Kidney epithelial cell (primary cell): ENCODE results near the gene TLCD2. TPM values are rescaled to one million over a fixed set of nuclear protein-coding genes. Genes with fewer than 3 reads are reported as not detected.
A peak's percentile ranks its signal among the peaks of the same experiment; 100 is the strongest.
"Not testable (repeated sequence)": the region's sequence is repeated elsewhere in the genome, so short reads cannot be mapped to it uniquely, and the experiment has no call there.

Source experiments
- DNase-seq: peaks from one replicate; pipeline ENCODE4 v3.0.0-alpha.2; 2010; ENCODE audit warnings: low read depth
- H3K27me3 ChIP-seq: 2 replicates; pipeline ENCODE4 v1.6.0; 2011; ENCODE audit warnings: low read length; ENCODE audit not compliant: control insufficient read depth, insufficient read depth
- H3K36me3 ChIP-seq: 2 replicates; pipeline ENCODE4 v1.5.1; 2011; ENCODE audit warnings: low read length; ENCODE audit not compliant: control insufficient read depth, insufficient read depth
- H3K4me3 ChIP-seq: 2 replicates; pipeline ENCODE4 v1.5.1; 2011; ENCODE audit warnings: low read depth, mild to moderate bottlenecking, control low read depth, low read length
- CTCF ChIP-seq: IDR thresholded peaks from 2 replicates; pipeline ENCODE4 v1.5.1; 2011; ENCODE audit warnings: mild to moderate bottlenecking, moderate library complexity, low read length, control low read depth, inconsistent platforms; ENCODE audit not compliant: insufficient read depth, poor library complexity, severe bottlenecking
- total RNA-seq: library from RNA; depleted of rRNA; stranded (reverse); fragments of >200 nt; gene quantifications from 2 replicates; pipeline ENCODE4 v1.2.3, GENCODE V29; 2015

The TLCD2 gene
- total RNA-seq, 1 donor from 2014 or later, result 1.8 TPM

- no peak for DNase-seq
- no peak for TF ChIP-seq CTCF
- H3K27me3 ChIP-seq, result no peaks in the 10 kb centered on the region
- H3K36me3 ChIP-seq, result no peaks in the 10 kb centered on the region
- no peak overlapping the region for H3K4me3 ChIP-seq
These were observed 17.1 kb upstream of the TLCD2 start for GRCh38 chr17:1727258-1727789.

GRCh38 chr17:1726626-1727257 lies 16.6 kb upstream of the TLCD2 start:
- no peaks in the 10 kb centered on the region for H3K36me3 ChIP-seq
- H3K4me3 ChIP-seq, result no peak overlapping the region
- DNase-seq, result no peak
- TF ChIP-seq CTCF, result no peak
- H3K27me3 ChIP-seq, result no peaks in the 10 kb centered on the region

DNA sequence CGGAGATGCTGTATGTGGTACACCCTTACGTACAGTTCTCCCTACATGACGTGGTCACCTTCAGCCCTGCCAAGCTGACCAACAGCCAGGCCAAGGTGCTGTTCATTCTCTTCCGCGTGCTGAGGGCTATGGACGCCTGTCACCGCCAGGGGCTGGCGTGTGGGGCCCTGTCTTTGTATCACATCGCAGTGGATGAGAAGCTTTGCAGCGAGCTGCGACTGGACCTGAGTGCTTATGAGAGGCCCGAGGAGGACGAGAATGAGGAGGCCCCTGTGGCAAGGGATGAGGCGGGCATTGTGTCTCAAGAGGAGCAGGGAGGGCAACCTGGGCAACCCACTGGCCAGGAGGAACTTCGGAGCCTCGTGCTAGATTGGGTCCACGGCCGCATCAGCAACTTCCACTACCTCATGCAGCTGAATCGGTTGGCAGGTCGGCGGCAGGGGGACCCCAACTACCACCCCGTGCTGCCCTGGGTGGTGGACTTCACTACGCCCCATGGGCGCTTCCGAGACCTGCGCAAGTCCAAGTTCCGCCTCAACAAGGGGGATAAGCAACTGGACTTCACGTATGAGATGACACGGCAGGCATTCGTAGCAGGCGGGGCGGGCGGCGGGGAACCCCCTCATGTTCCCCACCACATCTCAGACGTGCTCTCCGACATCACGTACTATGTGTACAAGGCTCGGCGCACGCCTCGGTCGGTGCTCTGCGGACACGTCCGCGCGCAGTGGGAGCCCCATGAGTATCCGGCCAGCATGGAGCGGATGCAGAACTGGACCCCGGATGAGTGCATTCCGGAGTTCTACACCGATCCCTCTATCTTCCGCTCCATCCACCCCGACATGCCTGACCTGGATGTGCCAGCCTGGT lies 15.7 kb upstream of the TLCD2 start:
- Histone ChIP-seq H3K4me3 (no peak overlapping the region), H3K27me3 (no peaks in the 10 kb centered on the region), H3K36me3 (no peaks in the 10 kb centered on the region)
- no peak for TF ChIP-seq CTCF
- DNase-seq, result no peak

GRCh38 chr17:1724869-1725641 lies 14.9 kb upstream of the TLCD2 start:
- Histone ChIP-seq H3K36me3 (no peaks in the 10 kb centered on the region), H3K27me3 (no peaks in the 10 kb centered on the region), H3K4me3 (peak overlapping the region; percentile 48)
- DNase-seq, result no peak
- TF ChIP-seq CTCF, result no peak

DNA sequence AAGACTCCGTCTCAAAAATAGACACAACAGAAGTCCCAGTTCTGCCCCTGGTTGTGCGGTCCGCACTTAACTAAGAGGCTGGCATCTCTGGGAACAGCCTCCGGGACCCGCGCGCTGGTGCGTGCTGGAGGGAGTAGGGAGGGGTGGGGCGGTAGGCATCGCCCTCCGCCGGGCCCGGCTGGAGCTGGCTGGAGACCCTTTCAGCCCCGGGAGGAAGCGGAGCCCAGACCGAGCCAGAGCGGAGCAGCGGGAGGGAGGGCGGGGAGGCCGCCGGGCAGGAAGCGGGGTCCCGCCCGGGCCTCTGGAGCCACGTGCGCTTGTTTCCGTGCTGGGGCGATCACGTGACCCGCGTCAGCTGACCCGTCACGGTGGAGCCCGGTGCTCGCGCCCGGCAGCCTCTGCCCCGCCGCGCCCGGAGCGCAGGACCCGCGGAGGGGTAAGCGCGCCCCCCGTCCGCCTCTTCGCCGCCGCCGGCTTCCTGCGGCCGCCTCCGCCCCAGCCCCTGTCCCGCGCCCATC lies 14.2 kb upstream of the TLCD2 start, which contains the start of gene WDR81:
Gene WDR81 (plus strand): TSS at position 354 of the 518 bp plus-strand sequence. CDS start 256 bp downstream, outside the sequence.
- Histone ChIP-seq H3K4me3 (peak within 1 kb of the TSS; percentile 48), H3K27me3 (no peaks in the 10 kb centered on the region), H3K36me3 (no peaks in the 10 kb centered on the region)
- no peak for TF ChIP-seq CTCF
- DNase-seq, result no peak

- DNase-seq, H3K27me3 ChIP-seq, H3K36me3 ChIP-seq, H3K4me3 ChIP-seq: not testable (repeated sequence)
These were observed 11.8 kb upstream of the TLCD2 start for GRCh38 chr17:1722022-1722421.
